Posterior cingulate gyrus (tissue), 11 donors: Measurements from ENCODE around the gene PLEKHA4.
"Not testable (repeated sequence)": the region's sequence is repeated elsewhere in the genome, so short reads cannot be mapped to it uniquely, and the experiment has no call there.

Experiments
- DNase-seq, 10 donors: peaks; one replicate each; pipeline versions ENCODE4 v3.0.0 to v3.0.0-alpha.2; 2020 to 2021; ENCODE audit warnings: mixed read lengths in 3 of 10
- intact Hi-C: fragments of 100-400 bp; cut with DNase I; formaldehyde crosslinking; loops from one replicate; pipeline ENCODE4 v1.15.1; 2023

The PLEKHA4 gene

DNA sequence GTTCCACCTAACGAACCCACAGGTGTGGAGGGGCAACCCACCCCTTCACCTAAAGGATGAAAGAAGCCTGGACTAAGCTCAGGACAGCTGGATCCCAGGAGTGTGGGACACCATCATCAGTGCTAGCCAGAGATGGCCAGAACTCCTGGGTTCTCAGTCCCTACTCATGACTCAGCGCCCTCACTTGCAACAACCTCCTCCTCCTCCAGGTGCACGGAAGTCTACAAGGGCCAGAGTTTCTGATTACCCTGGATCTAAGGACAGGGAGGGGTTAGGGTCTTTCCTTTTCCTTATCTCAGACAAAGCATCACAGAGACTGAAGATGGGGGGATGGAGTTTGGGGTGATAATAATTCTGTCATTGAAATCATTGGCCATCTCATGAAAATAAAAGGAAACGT is 22.1 kb upstream of the PLEKHA4 start:
- no peak for DNase-seq
- intact Hi-C loops, result no loop called here

DNA sequence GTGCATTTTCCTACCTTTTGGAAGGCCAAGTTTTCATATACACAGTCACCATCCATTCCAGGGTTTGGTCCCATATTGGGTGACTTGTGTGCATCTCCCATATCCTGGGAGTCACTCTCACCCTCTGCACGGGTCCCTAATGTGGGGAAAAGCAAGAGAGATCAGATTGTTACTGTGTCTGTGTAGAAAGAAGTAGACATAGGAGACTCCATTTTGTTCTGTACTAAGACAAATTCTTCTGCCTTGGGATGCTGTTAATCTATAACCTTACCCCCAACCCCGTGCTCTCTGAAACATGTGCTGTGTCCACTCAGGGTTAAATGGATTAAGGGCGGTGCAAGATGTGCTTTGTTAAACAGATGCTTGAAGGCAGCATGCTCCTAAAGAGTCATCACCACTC is 21.1 kb upstream of the PLEKHA4 start:
- DNase-seq, intact Hi-C loops: not testable (repeated sequence)

DNA sequence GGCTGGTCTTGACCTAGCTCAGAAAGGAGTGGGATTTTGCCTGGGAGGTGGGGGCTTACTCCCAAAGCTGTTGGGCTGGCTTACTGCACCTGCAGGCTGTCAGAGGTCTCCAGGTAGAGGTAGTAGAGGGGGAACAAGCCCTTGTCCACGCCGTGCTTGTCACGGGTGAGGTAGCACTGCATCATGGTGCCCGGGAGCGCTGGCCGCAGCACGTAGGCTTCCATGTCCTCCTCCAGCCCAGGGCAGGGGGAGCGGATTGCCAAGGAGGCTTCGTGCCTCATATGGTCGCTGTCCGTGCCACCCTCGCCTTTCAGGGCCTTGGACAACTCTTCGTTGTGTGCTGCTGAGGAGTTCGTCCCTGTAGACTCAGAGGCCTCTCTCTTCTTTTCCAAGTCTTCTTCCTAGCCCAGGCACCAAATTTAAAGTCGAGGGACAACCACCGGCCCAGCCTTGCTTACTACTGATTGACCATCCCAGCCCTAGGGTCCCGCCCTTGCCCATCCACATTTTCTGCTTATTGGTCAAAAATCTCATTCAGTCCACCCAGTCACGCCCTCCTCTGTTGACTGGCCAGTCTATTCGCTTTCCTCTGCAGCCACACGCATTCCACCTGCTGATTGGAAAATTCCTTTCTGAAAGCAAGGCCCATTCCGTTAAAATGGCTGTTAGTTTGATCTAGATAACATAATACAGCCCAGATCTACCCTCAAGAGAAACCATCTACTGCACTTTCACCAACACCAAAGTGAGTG is 19.6 kb upstream of the PLEKHA4 start:
- intact Hi-C loops, result no loop called here
- no peak for DNase-seq

DNA sequence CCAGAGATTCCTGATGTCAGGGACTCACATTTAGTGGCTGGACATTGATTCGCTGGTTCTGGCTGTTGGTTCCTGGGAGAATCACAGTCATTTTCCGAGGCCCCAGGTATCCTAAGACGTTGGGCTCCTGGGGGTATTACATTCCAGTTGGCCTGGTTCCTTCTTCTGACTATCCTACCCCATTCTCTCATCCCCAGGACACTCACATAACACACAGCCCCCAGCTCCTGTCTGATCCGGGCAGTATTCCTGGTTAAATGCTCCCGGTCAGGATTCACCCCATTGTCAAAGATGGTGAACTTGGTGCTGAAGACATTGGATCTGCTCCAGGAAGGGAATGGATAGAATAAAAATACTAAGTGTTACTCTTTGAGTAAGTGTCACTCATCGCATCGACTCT is 15.3 kb upstream of the PLEKHA4 start:
- no peak for DNase-seq
- intact Hi-C loops, result no loop called here

DNA sequence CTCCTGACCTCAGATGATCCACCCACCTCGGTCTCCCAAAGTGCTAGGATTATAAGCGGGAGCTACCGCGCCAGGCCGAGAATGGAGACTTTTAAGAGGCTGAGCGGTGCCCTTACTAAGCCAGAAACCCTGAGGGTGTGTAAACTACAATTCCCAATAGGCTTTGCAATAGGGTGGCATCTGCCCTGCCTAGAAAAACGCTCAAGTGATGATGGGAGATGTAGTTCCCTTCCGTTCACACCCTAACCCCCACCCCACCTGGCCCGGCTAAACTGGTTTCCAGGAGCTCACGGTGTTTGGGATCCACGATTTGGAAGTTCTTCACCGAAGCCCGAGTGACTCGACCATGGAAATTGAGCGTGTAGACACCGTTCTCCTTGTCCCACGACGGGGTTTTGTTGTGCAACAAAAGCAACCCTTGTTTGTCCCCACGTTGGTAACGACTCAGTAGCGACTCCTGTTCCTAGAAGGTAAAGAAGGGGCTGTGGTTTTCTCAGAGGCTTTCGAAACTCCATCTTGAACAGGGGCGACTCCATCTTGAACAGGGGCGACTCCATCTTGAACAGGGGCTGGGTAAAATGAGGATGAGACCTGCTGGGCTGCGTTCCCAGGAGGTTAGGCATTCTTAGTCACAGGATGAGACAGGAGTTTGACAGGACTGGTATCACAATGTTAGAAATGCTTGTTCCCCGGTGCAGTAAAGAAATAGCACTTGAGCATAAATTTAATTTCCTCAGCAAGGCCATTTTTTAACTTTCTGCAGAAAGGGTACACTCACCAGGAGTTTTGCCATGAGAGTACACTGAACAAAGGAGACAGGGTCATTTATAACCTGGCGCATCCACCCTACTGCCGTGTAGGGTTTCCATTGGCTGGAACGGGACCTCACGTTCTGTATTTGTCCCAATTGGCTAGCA is 13.6 kb upstream of the PLEKHA4 start:
- intact Hi-C loops, result no loop called here
- no peak for DNase-seq

DNA sequence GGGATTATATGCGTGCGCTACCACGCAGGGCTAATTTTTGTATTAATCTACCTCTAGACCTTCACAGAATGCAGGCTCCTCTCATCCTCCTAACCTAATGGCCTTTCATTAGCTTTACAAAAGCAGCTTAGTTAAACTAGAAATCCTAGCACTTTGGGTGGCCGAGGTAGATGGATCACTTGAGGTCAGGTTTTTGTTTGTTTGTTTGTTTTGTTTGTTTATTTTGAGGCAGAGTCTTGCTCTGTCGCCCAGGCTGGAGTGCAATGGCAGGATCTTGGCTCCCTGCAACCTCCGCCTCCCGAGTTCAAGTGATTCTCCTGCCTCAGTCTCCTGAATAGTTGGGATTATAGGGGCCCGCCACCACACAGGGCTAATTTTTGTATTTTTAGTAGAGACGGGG is 11.3 kb upstream of the PLEKHA4 start:
- DNase-seq, intact Hi-C loops: not testable (repeated sequence)

DNA sequence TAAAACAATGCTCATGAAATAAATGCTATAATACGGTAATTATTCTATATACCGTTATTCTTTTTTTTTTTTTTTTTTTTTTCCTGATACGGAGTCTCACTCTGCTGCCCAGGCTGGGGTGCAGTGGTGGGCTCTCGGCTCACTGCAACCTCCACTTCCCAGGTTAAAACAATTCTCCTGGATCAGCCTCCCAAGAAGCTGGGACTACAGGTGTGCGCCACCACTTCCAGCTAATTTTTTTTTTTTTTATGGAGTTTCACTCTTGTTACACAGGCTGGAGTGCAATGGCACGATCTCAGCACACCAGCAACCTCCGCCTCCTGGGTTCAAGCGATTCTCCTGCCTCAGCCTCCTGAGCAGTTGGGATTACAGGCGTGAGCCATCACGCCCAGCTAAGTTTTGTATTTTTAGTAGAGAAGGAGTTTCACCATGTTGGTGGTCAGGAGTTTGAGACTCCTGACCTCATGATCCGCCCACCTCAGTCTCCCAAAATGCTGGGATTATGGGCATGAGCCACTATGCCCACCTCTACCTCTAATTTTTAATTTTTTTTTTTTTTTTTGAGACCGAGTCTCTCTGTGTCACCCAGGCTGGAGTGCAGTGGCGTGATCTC is 10.7 kb upstream of the PLEKHA4 start:
- no peak for DNase-seq
- intact Hi-C loops, result no loop called here

DNA sequence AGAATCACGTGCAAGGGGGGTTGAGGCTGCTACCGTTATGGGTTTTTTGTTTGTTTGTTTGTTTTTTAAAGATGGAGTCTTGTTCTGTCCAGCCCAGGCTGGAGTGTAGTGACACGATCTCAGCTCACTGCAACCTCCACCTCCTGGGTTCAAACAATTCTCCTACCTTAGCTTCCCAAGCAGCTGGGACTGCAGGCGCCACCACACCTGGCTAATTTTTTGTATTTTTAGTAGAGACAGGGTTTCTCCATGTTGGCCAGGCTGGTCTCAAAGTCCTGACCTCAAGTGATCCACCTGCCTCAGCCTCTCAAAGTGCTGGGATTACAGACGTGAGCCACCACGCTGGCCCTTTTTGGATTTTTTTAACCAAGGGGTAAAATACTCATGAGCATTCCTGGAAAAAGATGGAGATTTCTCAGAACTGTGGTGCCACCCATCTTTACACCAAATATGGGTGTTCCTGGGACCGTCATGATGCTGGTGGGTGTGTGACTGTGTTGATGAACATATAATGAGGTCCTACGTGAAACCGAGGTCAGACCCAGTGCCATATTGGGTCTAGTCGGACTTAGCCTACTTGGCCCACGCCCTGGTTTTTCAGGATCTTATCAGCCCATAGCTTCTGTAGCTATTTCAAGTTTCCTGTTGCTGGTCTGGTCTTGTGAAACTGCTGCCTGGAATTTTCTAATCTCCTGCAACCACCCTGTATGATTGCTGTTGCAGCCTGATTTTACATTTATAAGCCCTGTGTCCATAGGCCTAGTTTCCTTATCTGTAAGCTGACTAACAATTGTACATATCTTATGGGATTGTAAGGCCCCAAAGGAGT is 10.0 kb upstream of the PLEKHA4 start:
- intact Hi-C loops, result no loop called here
- no peak for DNase-seq

DNA sequence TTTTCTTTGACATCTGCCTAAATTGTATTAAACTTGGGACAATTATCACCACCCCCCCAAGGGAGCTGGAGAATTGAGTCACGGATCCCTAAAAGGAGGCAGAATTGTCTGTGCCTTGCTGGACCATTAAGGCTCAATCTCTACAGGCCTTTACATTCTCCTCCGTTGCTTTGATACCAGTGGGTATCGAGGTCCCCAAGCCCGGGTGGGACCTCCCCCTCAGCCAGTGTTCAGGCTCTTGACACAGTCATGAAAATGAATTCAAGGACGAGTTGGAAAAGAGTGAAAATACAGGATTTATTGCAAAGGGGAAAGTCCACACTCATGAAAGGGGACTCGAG is 9.4 kb upstream of the PLEKHA4 start:
- intact Hi-C loops, result no loop called here
- DNase-seq, result no peak

DNA sequence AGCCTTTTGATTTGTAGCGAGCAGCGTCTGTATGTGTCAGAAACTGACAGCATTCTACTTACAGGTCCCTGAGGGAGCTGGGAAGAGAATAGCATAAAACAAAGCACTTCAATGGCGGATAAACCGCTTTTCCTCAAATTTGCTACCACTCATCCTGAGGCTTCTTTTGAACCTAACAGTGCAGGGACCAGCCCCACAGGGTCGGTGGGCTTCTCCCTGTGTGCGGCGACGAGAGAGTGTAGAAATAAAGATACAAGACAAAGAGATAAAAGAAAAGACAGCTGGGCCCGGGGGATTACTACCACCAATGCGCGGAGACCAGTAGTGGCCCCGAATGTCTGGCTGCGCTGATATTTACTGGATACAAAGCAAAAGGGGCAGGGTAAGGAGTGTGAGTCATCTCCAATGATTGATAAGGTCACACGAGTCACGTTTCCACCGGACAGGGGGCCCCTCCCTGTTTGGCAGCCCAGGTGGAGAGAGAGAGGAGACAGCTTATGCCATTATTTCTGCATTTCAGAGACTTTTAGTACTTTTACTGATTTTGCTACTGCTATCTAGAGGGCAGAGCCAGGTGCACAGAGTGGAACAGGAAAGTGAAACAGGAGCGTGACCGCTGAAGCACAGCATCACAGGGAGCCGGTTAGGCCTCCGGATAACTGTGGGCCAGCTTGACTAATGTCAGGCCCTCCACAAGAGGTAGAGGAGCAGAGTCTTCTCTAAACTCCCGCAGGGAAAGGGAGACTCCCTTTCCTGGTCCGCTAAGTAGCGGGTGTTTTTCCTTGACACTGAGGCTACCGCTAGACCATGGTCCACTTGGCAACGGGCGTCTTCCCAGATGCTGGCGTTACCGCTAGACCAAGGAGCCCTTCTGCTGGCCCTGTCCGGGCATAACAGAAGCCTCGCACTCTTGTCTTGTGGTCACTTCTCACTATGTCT is 7.9 kb upstream of the PLEKHA4 start:
- intact Hi-C loops, DNase-seq: not testable (repeated sequence)

DNA sequence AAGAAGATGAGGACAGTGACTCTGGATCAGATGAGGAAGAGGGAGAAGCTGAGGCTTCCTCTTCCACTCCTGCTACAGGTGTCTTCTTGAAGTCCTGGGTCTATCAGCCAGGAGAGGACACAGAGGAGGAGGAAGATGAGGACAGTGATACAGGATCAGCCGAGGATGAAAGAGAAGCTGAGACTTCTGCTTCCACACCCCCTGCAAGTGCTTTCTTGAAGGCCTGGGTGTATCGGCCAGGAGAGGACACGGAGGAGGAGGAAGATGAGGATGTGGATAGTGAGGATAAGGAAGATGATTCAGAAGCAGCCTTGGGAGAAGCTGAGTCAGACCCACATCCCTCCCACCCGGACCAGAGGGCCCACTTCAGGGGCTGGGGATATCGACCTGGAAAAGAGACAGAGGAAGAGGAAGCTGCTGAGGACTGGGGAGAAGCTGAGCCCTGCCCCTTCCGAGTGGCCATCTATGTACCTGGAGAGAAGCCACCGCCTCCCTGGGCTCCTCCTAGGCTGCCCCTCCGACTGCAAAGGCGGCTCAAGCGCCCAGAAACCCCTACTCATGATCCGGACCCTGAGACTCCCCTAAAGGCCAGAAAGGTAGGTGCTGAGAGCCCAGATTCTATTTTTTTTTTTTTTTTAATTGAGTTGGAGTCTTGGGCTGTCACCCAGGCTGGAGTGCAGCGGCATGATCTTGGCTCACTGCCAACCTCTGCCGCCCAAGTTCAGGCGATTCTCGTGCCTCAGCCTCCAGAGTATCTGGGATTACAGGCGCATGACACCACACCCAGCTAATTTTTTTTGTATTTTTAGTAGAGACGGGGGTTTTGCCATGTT is 6.1 kb upstream of the PLEKHA4 start:
- DNase-seq, result peak in 1 of 10 donors; percentile 2
- intact Hi-C loops, result no loop called here

DNA sequence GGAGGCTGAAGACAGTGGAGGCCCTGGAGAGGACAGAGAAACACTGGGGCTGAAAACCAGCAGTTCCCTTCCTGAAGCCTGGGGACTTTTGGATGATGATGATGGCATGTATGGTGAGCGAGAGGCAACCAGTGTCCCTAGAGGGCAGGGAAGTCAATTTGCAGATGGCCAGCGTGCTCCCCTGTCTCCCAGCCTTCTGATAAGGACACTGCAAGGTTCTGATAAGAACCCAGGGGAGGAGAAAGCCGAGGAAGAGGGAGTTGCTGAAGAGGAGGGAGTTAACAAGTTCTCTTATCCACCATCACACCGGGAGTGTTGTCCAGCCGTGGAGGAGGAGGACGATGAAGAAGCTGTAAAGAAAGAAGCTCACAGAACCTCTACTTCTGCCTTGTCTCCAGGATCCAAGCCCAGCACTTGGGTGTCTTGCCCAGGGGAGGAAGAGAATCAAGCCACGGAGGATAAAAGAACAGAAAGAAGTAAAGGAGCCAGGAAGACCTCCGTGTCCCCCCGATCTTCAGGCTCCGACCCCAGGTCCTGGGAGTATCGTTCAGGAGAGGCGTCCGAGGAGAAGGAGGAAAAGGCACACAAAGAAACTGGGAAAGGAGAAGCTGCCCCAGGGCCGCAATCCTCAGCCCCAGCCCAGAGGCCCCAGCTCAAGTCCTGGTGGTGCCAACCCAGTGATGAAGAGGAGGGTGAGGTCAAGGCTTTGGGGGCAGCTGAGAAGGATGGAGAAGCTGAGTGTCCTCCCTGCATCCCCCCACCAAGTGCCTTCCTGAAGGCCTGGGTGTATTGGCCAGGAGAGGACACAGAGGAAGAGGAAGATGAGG is 5.3 kb upstream of the PLEKHA4 start:
- intact Hi-C loops, result no loop called here
- no peak for DNase-seq

DNA sequence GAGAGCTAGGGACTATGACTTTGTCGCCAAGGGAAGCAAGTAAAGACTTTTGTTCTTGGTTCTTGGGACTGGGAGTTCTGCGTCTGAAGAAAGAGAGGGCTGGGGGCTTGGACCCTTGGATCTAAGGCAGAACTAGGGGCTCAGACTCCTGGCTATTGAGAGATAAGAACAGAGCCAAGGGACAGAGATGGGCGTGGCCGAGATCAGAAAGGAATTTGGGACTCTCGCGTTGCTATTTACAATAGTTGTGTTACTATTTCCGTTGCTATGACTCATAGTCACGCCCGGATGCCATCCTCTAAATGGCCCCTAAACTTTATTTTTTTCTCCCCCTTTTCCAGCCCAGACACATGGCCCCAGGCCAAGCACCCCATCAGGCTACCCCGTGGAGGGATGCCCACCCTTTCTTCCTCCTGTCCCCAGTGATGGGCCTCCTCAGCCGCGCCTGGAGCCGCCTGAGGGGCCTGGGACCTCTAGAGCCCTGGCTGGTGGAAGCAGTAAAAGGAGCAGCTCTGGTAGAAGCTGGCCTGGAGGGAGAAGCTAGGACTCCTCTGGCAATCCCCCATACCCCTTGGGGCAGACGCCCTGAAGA is 4.6 kb upstream of the PLEKHA4 start:
- intact Hi-C loops, result no loop called here
- peak in 5 of 10 donors; percentile 19 to 81 (median 50) for DNase-seq

DNA sequence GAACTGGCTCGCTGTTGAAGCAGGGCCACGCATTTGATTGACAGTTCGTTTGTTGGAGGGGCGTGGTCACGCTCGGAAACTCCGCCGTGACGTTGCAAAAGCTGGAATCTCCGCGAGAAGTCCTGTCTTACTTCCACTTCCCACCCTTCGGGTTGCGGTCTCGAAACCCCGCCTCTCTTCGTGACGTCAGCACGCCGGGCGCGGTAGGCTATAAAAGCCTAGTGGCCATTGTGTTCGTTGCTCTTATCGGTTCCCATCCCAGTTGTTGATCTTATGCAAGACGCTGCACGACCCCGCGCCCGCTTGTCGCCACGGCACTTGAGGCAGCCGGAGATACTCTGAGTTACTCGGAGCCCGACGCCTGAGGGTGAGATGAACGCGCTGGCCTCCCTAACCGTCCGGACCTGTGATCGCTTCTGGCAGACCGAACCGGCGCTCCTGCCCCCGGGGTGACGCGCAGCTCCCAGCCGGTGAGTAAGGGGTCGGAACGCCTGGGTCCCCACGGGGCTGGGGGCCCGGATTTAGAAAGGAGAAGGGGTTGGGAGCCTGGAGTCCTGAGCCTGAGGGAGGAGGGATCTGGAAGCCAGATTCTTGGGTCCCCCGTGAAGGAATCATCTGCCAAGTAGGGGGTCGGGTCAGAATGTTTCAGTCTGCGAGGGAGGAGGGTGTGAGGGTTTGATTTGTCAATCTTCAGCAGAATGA is 3.9 kb upstream of the PLEKHA4 start, which contains the start of gene PPP1R15A:
Gene PPP1R15A (plus strand): TSS at position 240 of the 702 bp plus-strand sequence. CDS start 813 bp downstream, outside the sequence.
- intact Hi-C loops, result no loop called here
- DNase-seq, result peak; percentile 96 to 100 (median 99)

DNA sequence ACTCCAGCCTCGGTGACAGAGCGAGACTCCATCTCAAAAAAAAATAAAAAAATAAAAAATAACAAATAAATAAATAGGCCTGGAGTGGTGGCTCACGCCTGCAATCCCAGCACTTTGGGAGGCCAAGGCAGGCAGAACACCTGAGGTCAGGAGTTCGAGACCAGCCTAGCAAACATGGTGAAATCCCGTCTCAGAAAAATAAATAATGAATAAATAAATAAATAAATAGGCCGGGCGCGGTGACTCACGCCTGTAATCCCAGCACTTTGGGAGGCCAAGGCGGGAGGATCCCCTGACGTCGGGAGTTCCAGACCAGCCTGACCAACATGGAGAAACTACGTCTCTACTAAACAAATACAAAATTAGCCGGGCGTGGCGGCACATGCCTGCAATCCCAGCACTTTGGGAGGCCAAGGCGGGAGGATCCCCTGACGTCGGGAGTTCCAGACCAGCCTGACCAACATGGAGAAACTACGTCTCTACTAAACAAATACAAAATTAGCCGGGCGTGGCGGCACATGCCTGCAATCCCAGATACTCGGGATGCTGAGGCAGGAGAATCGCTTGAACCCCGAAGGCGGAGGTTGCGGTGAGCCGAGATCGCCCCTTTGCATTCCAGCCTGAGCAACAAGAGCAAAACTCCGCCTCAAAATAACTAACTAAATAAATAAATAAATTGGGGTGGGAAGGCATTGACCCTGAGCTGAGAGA is 3.2 kb upstream of the PLEKHA4 start:
- intact Hi-C loops, DNase-seq: not testable (repeated sequence)

DNA sequence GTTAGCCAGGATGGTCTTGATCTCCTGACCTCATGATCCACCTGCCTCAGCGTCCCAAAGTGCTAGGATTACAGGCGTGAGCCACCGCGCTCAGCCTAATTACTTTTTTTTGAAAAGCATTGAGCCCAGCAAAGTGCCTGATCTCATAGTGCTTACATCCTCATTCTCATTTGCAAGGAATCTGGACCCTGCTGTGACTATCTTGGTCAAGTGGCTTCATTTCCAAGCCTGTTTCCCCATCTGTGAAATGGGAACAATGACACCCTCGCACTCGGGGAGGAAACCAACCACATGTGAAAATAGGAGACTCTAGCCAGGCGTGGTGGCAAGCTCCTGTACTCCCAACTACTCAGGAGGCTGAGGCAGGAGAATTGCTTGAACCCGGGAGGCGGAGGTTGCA is 1.6 kb upstream of the PLEKHA4 start:
- DNase-seq, result no peak
- intact Hi-C loops, result no loop called here
